Fibroblast of lung (primary cell): ENCODE results near the gene JAKMIP3.

Experiments
- EZH2 ChIP-seq: IDR thresholded peaks from 2 replicates; pipeline ENCODE4 v1.5.1; 2012; ENCODE audit warnings: low read length, control low read depth, mild to moderate bottlenecking; ENCODE audit errors: missing control alignments
- TF ChIP-seq, protein P1 (sequence below), 2 donors: IDR thresholded peaks in 1 of 2; conservative IDR thresholded peaks in 1 of 2; 1 replicate in 1 of 2; 2 replicates in 1 of 2; pipeline ENCODE4 v1.5.1; 2011 to 2012; ENCODE audit warnings: low read length in 2 of 2, control low read depth in 1 of 2, inconsistent platforms in 1 of 2, low read depth in 1 of 2, mild to moderate bottlenecking in 1 of 2

GRCh38 chr10:132061465-132061864 lies 4.3 kb upstream of the JAKMIP3 start:
- TF ChIP-seq, protein P1, sequence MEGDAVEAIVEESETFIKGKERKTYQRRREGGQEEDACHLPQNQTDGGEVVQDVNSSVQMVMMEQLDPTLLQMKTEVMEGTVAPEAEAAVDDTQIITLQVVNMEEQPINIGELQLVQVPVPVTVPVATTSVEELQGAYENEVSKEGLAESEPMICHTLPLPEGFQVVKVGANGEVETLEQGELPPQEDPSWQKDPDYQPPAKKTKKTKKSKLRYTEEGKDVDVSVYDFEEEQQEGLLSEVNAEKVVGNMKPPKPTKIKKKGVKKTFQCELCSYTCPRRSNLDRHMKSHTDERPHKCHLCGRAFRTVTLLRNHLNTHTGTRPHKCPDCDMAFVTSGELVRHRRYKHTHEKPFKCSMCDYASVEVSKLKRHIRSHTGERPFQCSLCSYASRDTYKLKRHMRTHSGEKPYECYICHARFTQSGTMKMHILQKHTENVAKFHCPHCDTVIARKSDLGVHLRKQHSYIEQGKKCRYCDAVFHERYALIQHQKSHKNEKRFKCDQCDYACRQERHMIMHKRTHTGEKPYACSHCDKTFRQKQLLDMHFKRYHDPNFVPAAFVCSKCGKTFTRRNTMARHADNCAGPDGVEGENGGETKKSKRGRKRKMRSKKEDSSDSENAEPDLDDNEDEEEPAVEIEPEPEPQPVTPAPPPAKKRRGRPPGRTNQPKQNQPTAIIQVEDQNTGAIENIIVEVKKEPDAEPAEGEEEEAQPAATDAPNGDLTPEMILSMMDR (conservative IDR thresholded peaks at IDR 0.05 in 1 of 2, IDR thresholded peaks at IDR 0.05 in 1 of 2; ENCODE audit: low read depth in 1 of 2, low read length in 2 of 2), result no peak
- no peak for TF ChIP-seq EZH2
